ENCODE results near the gene ITCH.

GRCh38 chr20:34363062-34363464 is at the start of gene ITCH:
- TF ChIP-seq, protein P1, sequence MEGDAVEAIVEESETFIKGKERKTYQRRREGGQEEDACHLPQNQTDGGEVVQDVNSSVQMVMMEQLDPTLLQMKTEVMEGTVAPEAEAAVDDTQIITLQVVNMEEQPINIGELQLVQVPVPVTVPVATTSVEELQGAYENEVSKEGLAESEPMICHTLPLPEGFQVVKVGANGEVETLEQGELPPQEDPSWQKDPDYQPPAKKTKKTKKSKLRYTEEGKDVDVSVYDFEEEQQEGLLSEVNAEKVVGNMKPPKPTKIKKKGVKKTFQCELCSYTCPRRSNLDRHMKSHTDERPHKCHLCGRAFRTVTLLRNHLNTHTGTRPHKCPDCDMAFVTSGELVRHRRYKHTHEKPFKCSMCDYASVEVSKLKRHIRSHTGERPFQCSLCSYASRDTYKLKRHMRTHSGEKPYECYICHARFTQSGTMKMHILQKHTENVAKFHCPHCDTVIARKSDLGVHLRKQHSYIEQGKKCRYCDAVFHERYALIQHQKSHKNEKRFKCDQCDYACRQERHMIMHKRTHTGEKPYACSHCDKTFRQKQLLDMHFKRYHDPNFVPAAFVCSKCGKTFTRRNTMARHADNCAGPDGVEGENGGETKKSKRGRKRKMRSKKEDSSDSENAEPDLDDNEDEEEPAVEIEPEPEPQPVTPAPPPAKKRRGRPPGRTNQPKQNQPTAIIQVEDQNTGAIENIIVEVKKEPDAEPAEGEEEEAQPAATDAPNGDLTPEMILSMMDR (IDR thresholded peaks at IDR 0.05), result no peak
- TF ChIP-seq EP300 (IDR thresholded peaks at IDR 0.05; ENCODE audit: low read depth), result no peak

All from transverse colon (tissue), 3 donors.